HS-27A (cell line): Measurements from ENCODE around the gene JUND.
"Not testable (repeated sequence)": the region's sequence is repeated elsewhere in the genome, so short reads cannot be mapped to it uniquely, and the experiment has no call there.

ENCODE experiments used
- DNase-seq: peaks from one replicate; pipeline ENCODE4 v3.0.0-alpha.2; 2012; ENCODE audit warnings: low read depth, missing footprints

The JUND gene

GRCh38 chr19:18281082-18282020 lies at the start of gene JUND:
Gene JUND, minus strand, starts transcription at chr19:18281622. Its CDS starts 138 bp downstream, at chr19:18281484.
- no peak for DNase-seq

DNA sequence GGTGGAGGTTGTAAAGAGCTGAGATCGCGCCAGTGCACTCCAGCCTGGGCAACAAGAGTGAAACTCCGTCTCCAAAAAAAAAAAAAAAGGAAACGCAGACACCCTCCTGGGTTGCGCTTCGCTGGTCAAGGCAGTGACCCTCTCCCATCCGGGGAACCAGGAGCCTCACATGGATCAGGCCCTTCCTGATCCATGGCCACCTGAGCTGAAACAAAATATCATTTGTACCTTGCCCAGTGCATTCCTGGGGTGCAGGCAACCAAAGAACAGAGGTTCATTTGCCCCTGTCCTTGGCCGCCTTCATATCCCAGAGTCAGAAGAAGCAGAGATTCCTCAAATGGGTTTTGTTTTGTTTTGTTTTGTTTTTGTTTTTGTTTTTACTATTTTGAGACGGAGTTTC lies 49.4 kb upstream of the JUND start:
- DNase-seq: no peak

- no peak for DNase-seq
Observed at GRCh38 chr19:18329035-18329376, 47.6 kb upstream of the JUND start.

GRCh38 chr19:18328340-18329034 lies 47.1 kb upstream of the JUND start:
- DNase-seq: peak; percentile 90

GRCh38 chr19:18326772-18327171 lies 45.4 kb upstream of the JUND start:
- no peak for DNase-seq

DNA sequence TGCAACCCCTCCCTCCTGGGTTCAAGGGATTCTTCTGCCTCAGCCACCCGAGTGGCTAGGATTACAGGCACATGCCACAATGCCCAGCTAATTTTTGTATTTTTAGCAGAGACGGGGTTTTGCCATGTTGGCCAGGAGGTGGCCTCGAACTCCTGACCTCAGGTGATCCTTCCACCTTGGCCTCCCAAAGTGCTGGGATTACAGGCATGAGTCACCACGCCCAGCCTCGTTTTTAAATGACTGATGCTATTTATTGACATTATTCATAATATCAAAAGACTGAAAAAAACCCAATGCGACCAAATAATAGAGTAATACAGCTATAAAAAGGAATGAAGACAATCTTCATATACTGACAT lies 42.9 kb upstream of the JUND start:
- DNase-seq: not testable (repeated sequence)

- DNase-seq: peak; percentile 91
Observed at GRCh38 chr19:18322759-18323460, 41.5 kb upstream of the JUND start, which contains the start of gene LSM4. Gene LSM4, minus strand, starts transcription at chr19:18323076. Its CDS starts 56 bp downstream, at chr19:18323020.

- no peak for DNase-seq
Observed at GRCh38 chr19:18322318-18322758, 40.9 kb upstream of the JUND start.

DNA sequence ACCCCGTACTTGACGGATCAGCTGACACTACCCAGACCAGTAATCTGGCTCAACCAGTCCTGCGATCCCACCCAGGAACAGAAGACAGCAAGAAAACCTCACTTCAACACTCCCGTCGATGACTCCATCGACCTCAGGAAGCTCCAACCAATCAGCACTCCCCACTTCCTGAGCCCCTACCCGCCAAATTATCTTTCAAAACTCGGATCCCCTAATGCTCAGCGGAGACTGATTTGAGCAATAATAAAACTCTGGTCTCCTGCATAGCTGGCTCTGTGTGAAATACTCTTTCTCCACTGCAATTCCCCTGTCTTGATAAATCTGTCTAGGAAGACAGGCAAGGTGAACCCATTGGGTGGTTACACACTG lies 40.3 kb upstream of the JUND start:
- DNase-seq: no peak

GRCh38 chr19:18320865-18321733 lies 39.7 kb upstream of the JUND start:
- DNase-seq: no peak

DNA sequence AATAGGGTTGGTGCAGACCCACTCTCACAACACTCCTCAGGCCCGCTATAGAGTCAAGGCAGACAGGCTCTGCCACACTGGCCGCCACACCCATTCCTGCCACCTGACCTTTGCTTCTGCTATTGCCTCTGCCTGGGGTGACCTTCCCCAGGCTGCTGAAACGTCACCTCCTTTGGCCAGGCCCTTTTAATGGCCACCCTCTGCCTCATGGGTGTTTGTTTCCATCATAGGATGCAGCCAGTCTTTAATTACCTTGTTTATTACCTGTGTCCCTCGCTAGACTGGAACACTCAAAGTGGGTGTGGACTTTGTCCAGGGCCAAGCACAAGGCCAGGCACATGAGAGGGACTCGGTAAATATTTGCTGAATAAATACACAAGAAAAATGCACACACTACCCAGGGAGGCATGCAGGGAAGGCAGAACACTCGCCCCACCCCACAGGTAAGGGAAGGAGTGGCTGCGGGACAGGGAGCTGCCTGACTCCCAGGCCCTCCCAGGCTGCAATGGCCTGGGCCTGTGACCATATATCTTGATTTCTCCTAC lies 38.2 kb upstream of the JUND start:
- DNase-seq: no peak

DNA sequence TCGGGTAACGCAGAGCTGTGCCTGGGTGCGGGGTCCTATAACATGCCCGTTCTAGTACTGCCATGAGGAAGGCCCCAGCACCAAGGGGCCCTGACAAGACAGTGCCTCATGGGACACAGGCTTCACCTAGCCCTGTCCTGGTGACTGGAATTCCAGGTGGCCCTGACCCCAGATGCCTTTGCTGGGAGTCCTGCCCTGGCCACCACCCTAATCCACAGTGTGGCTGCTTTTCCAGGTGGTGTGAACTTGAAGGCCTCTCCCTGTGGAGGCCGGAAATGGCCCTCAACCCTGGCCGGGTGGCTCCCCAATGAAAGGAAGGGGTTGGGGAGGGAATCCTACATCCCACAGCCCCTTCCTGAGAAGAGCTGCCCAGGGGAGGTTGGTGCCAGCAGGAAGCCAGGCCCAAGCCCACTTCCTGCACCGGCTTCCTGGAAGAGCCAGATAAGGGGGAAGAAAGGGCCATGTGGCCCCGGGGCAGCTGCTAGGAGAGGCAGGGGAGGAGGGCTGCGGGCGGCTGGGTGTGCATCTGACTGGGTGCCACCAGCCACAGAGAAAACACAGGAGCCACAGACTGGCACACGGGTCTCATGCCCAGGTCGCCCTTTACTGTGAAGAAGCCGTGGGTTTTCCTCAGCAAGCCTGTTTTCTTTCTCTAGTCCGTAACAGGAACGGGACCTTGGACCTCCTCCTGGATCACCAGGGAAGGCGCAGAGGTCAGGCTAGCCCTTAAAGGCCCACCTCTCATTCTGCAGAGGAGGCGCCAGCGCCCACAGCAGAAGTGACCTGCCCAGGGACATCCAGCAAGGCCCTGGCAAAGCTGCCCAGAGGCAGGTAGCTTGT lies 36.8 kb upstream of the JUND start:
- DNase-seq: no peak

- no peak for DNase-seq
Observed at GRCh38 chr19:18313398-18313797, 32.0 kb upstream of the JUND start.

DNA sequence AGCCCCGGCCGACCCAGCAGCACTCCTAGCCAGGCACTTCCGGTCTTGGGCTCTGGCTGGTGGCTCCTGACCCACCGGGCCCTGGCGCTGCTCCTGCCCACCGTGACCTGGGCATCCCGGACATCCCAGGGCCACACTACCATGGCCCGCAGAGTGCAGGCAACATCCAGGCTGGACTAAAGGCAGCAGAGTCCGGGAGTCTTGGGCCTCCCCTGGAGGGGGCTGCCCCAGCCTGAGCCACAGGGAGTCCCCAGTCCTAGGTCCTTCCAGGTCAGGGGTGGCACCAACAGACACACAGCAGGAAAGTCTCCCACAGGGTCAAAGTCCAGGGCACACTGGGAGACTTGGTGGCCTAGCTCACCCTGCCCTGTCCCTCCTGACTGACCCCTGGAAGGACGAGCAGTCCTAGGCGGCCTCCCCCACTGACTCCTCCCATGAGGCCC lies 30.7 kb upstream of the JUND start:
- no peak for DNase-seq

GRCh38 chr19:18311502-18312091 lies 30.2 kb upstream of the JUND start:
- no peak for DNase-seq

DNA sequence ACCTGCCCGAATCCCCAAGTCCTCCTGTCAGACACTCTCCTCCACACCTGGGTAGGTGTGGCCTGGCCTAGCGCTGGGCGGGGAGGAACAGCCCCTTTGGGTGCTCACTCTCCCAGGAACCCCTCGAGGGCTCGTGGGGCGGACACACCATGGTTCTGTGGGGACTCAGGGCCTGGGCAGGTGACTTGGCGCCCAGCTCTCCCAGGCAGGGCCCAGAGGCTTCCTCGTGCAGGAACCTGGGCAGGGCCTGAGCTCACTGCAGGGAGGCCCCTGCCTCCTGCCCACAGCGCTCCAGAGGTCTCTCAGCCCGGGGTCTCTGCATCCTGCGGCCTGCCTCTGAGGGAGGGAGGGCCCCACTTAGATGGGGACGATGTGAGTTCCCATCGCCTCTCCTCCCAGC lies 29.5 kb upstream of the JUND start:
- no peak for DNase-seq

- DNase-seq: no peak
Observed at GRCh38 chr19:18310118-18310909, 28.9 kb upstream of the JUND start.

DNA sequence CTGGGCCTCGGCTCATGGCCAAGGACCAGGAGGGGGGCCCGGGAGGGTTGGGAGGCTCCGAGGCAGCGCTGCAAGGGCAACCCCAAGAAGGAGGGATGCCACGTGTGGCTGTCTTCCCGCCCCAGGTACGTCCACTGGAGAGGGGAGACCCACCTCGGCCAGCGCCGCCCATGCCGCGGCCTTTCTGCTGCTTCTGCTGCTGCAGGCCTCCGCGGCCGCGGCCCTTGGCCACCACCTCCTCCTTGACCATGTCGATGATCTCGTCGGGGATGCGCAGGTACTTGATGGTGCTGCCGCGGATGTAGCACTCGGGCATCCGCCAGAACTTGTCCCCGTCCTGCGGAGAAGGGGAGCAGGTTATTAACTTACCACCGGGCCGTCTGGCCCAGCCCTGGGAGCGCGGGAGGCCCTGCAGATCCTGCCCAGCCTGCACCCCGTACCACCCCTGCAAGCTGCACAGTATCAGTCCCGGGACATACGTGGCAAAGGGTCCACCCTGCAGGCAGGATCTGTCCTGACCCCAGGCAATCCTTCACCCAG lies 28.2 kb upstream of the JUND start:
- DNase-seq: no peak

GRCh38 chr19:18308948-18309325 lies 27.5 kb upstream of the JUND start:
- no peak for DNase-seq
